Measurements from ENCODE around the gene PKD1L1.

Gene PKD1L1

GRCh38 chr7:47808321-47808720, 139.9 kb downstream of the PKD1L1 start:
- no peaks in the 10 kb centered on the region for H3K27me3 ChIP-seq (ENCODE audit: insufficient read depth, insufficient read length)
- DNase-seq (ENCODE audit: low read depth, low spot score), result no peak
- TF ChIP-seq ZNF274 (IDR thresholded peaks at IDR 0.05; ENCODE audit: low read depth, low read length), result no peak
- no peaks in the 10 kb centered on the region for H3K36me3 ChIP-seq (ENCODE audit: insufficient read depth, insufficient read length, low read length)
- H3K9ac ChIP-seq (ENCODE audit: insufficient read length, low read depth), result no peak overlapping the region
- H3K4me1 ChIP-seq (ENCODE audit: insufficient read depth, insufficient read length), result no peaks in the 10 kb centered on the region
- no peaks in the 10 kb centered on the region for H3K9me3 ChIP-seq (ENCODE audit: insufficient read depth, low read length)
- H3K4me3 ChIP-seq (ENCODE audit: insufficient read length, low read depth), result no peak overlapping the region

DNA sequence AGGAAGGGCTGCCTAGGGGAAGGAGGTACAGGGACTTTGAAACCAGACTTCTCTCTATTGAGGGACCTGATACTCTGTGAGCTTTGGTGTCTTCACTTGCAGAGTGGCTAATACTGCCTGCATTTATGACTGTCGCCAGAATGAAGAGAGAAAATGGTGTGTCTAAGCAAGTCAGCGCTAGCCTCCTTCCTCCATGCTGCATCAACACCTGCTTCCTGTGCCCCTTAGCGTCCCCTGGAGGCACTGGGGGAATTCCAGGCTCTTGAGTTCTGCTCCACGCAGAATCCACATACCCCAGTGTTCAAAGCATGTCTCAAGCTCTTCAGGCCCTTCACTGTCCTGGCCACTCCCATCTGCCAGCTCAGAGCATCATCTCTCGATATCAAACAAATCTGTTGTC, 140.5 kb downstream of the PKD1L1 start:
- Histone ChIP-seq H3K4me3 (ENCODE audit: insufficient read length, low read depth) (no peak overlapping the region), H3K4me1 (ENCODE audit: insufficient read depth, insufficient read length) (no peaks in the 10 kb centered on the region), H3K36me3 (ENCODE audit: insufficient read depth, insufficient read length, low read length) (no peaks in the 10 kb centered on the region), H3K9ac (ENCODE audit: insufficient read length, low read depth) (no peak overlapping the region), H3K27me3 (ENCODE audit: insufficient read depth, insufficient read length) (no peaks in the 10 kb centered on the region), H3K9me3 (ENCODE audit: insufficient read depth, low read length) (no peaks in the 10 kb centered on the region)
- no peak for DNase-seq (ENCODE audit: low read depth, low spot score)
- TF ChIP-seq ZNF274 (IDR thresholded peaks at IDR 0.05; ENCODE audit: low read depth, low read length) (no peak), SUZ12 (IDR thresholded peaks at IDR 0.05; ENCODE audit: extremely low read depth, insufficient read depth, insufficient read length) (no peak), YY1 (IDR thresholded peaks at IDR 0.05; ENCODE audit: insufficient read depth, insufficient read length) (no peak)

- no peak for TF ChIP-seq YY1 (IDR thresholded peaks at IDR 0.05; ENCODE audit: insufficient read depth, insufficient read length)
- TF ChIP-seq SUZ12 (IDR thresholded peaks at IDR 0.05; ENCODE audit: extremely low read depth, insufficient read depth, insufficient read length), result no peak
- no peak for TF ChIP-seq ZNF274 (IDR thresholded peaks at IDR 0.05; ENCODE audit: low read depth, low read length)
- no peak overlapping the region for H3K9ac ChIP-seq (ENCODE audit: insufficient read length, low read depth)
- no peak overlapping the region for H3K4me3 ChIP-seq (ENCODE audit: insufficient read length, low read depth)
- no peaks in the 10 kb centered on the region for H3K9me3 ChIP-seq (ENCODE audit: insufficient read depth, low read length)
- H3K36me3 ChIP-seq (ENCODE audit: insufficient read depth, insufficient read length, low read length), result no peaks in the 10 kb centered on the region
- no peak for DNase-seq (ENCODE audit: low read depth, low spot score)
- H3K4me1 ChIP-seq (ENCODE audit: insufficient read depth, insufficient read length), result no peaks in the 10 kb centered on the region
- no peaks in the 10 kb centered on the region for H3K27me3 ChIP-seq (ENCODE audit: insufficient read depth, insufficient read length)
Observed at GRCh38 chr7:47807126-47807525, 141.1 kb downstream of the PKD1L1 start.

- Histone ChIP-seq H3K9me3 (ENCODE audit: insufficient read depth, low read length) (no peaks in the 10 kb centered on the region), H3K27me3 (ENCODE audit: insufficient read depth, insufficient read length) (no peaks in the 10 kb centered on the region), H3K9ac (ENCODE audit: insufficient read length, low read depth) (no peak overlapping the region), H3K36me3 (ENCODE audit: insufficient read depth, insufficient read length, low read length) (no peaks in the 10 kb centered on the region), H3K4me1 (ENCODE audit: insufficient read depth, insufficient read length) (no peaks in the 10 kb centered on the region), H3K4me3 (ENCODE audit: insufficient read length, low read depth) (no peak overlapping the region)
- DNase-seq (ENCODE audit: low read depth, low spot score), result no peak
- TF ChIP-seq YY1 (IDR thresholded peaks at IDR 0.05; ENCODE audit: insufficient read depth, insufficient read length) (no peak), SUZ12 (IDR thresholded peaks at IDR 0.05; ENCODE audit: extremely low read depth, insufficient read depth, insufficient read length) (no peak), ZNF274 (IDR thresholded peaks at IDR 0.05; ENCODE audit: low read depth, low read length) (no peak)
Observed at GRCh38 chr7:47806701-47807103, 141.6 kb downstream of the PKD1L1 start.

DNA sequence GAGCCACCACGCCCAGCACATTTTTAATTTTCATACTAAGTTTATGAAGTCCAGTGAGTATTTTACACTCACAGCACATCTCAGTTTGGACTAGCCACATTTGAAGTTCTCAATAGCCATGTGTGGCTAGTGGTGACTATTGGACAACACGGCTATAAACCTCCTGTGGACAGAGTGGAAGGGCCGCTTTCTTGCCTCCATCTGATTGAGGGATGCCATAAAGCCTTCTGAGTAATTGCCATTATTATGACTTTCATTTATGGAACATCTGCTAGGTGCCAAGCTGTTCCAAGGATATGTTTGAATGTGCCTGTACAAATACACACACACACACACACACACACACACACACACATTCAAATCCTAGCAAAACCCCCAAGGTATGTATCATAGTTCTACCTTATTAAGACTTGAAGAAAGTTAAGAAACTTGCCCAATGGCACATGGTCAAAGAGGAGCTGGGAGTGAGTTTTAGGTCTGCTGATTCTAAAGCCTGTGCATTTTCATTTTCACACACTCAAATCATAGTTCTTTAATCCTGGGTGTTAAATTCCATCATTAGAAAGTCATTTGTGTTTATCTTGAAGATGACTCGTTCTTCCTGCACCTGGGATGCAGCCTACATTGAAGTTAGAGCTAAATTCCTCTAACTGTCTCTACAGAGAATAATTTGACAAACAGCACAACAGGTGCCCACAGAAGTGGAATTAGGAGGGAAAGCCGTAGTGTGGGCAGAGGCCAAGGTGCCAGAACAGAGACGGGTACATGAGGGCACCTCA, 143.3 kb downstream of the PKD1L1 start:
- no peaks in the 10 kb centered on the region for H3K36me3 ChIP-seq (ENCODE audit: insufficient read depth, insufficient read length, low read length)
- no peak overlapping the region for H3K4me3 ChIP-seq (ENCODE audit: insufficient read length, low read depth)
- no peaks in the 10 kb centered on the region for H3K27me3 ChIP-seq (ENCODE audit: insufficient read depth, insufficient read length)
- TF ChIP-seq YY1 (IDR thresholded peaks at IDR 0.05; ENCODE audit: insufficient read depth, insufficient read length) (no peak), SUZ12 (IDR thresholded peaks at IDR 0.05; ENCODE audit: extremely low read depth, insufficient read depth, insufficient read length) (no peak), ZNF274 (IDR thresholded peaks at IDR 0.05; ENCODE audit: low read depth, low read length) (no peak)
- no peak overlapping the region for H3K9ac ChIP-seq (ENCODE audit: insufficient read length, low read depth)
- DNase-seq (ENCODE audit: low read depth, low spot score), result no peak
- no peaks in the 10 kb centered on the region for H3K4me1 ChIP-seq (ENCODE audit: insufficient read depth, insufficient read length)
- H3K9me3 ChIP-seq (ENCODE audit: insufficient read depth, low read length), result no peaks in the 10 kb centered on the region

- TF ChIP-seq SUZ12 (IDR thresholded peaks at IDR 0.05; ENCODE audit: extremely low read depth, insufficient read depth, insufficient read length) (no peak), ZNF274 (IDR thresholded peaks at IDR 0.05; ENCODE audit: low read depth, low read length) (no peak), YY1 (IDR thresholded peaks at IDR 0.05; ENCODE audit: insufficient read depth, insufficient read length) (no peak)
- H3K4me1 ChIP-seq (ENCODE audit: insufficient read depth, insufficient read length), result no peaks in the 10 kb centered on the region
- no peaks in the 10 kb centered on the region for H3K9me3 ChIP-seq (ENCODE audit: insufficient read depth, low read length)
- H3K36me3 ChIP-seq (ENCODE audit: insufficient read depth, insufficient read length, low read length), result no peaks in the 10 kb centered on the region
- H3K27me3 ChIP-seq (ENCODE audit: insufficient read depth, insufficient read length), result no peaks in the 10 kb centered on the region
- no peak for DNase-seq (ENCODE audit: low read depth, low spot score)
- H3K9ac ChIP-seq (ENCODE audit: insufficient read length, low read depth), result no peak overlapping the region
- H3K4me3 ChIP-seq (ENCODE audit: insufficient read length, low read depth), result no peak overlapping the region
Observed at GRCh38 chr7:47803846-47804245, 144.4 kb downstream of the PKD1L1 start.

DNA sequence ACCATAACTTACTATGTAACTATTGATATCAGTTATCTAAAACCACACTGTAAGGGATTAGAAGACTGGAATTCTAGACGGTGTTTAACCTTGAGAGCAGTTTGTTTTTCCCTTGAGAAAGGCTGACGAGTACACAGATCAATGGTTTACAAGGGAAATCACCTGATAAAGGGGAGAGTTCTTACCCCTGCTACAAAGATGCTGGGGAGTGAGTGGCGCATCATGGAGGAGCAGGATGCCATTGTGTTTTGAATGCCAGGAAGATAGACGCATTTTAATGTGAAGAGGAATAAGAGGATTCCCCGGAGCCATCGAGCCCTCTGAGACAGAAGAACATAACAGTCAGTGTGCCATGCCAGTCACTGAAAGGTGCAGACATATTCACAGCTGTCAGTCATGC, 145.2 kb downstream of the PKD1L1 start:
- Histone ChIP-seq H3K4me1 (ENCODE audit: insufficient read depth, insufficient read length) (no peaks in the 10 kb centered on the region), H3K36me3 (ENCODE audit: insufficient read depth, insufficient read length, low read length) (no peaks in the 10 kb centered on the region), H3K9me3 (ENCODE audit: insufficient read depth, low read length) (no peaks in the 10 kb centered on the region), H3K4me3 (ENCODE audit: insufficient read length, low read depth) (no peak overlapping the region), H3K27me3 (ENCODE audit: insufficient read depth, insufficient read length) (no peaks in the 10 kb centered on the region), H3K9ac (ENCODE audit: insufficient read length, low read depth) (no peak overlapping the region)
- no peak for DNase-seq (ENCODE audit: low read depth, low spot score)
- TF ChIP-seq SUZ12 (IDR thresholded peaks at IDR 0.05; ENCODE audit: extremely low read depth, insufficient read depth, insufficient read length) (no peak), ZNF274 (IDR thresholded peaks at IDR 0.05; ENCODE audit: low read depth, low read length) (no peak), YY1 (IDR thresholded peaks at IDR 0.05; ENCODE audit: insufficient read depth, insufficient read length) (no peak)

All from NT2/D1 (cell line).